ENCODE data around the gene ZNF462. TPM values are rescaled to one million over a fixed set of nuclear protein-coding genes. Genes with fewer than 3 reads are reported as not detected.

Gene ZNF462
- total and polyA plus RNA-seq, 2 of the 13 experiments (the other 11 are each of a cell fraction or from before 2014, with no cell fraction given) = not detected

DNA sequence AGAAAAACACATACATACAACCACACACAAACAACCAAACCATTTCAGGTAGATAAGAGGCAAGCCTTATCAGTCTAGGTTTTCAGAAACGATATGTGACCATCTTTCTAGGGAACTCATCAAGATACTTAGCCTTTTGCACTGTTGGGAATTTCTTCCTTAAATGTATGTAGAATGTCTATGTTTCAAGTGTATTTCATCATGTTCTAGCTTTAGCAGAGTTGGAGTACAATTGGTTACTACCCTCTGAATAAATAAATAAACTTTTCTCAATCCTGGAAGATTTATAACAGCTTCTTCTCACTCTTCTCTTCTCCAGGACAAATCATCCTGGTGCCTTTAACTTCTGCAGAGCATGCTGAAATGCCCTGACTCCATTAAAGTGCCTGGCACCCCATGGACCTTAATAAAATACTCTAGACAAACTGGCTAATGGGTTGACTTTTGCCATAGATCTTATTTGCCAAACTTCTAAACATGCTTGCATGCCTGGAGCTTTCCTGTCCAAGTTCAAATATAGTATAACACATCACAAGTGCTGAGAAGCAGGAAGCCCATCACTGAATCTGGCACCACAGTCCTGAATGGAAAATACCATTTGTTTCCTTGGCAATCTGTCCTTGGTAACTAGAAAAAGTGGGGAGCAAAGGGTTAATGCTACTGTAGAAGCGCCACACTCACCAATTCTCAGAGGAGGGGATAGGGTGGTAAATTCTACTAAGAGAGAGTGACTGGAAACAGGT is 33.1 kb upstream of the ZNF462 start (continued):
- TF ChIP-seq, protein P1, sequence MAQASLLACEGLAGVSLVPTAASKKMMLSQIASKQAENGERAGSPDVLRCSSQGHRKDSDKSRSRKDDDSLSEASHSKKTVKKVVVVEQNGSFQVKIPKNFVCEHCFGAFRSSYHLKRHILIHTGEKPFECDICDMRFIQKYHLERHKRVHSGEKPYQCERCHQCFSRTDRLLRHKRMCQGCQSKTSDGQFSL (CRISPR knock-in tag; IDR thresholded peaks at IDR 0.05) = no peak
- TF ChIP-seq, protein P2, sequence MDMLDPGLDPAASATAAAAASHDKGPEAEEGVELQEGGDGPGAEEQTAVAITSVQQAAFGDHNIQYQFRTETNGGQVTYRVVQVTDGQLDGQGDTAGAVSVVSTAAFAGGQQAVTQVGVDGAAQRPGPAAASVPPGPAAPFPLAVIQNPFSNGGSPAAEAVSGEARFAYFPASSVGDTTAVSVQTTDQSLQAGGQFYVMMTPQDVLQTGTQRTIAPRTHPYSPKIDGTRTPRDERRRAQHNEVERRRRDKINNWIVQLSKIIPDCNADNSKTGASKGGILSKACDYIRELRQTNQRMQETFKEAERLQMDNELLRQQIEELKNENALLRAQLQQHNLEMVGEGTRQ (IDR thresholded peaks at IDR 0.05; ENCODE audit: low read depth, low read length) = no peak
- TF ChIP-seq, protein P2 (CRISPR knock-in tag; IDR thresholded peaks at IDR 0.05; ENCODE audit: borderline replicate concordance) = no peak

DNA sequence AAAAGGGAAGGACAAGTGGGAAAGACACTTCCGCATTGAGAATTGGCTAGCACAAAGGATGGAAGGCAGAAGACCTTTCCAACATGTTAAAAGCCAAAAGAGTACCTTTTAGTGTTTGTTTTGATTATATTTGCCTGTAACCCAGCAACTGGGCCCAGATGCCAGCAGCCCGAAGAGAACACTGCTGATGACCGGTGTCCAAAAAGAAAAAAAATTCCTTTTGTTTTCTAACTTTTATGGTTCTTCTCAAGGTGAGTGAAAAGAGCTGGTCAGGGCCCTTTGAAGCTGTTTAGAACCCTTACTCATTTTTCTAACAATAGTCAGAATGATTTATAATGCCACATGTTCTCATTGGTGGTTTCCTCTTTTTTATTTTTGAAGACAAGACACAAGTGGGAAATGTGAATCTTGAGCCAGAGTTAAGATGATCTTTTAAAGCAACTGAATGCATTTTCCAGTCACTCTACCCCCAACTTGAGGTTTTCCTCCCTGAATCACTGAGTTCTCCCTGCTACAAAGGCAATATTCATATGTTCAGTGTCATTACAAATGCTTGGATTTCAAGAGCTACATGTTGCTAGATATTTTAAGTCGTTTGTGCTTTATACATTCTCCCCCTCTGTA is 32.3 kb upstream of the ZNF462 start:
- no peaks in the 10 kb centered on the region for H4K20me1 ChIP-seq (ENCODE audit: insufficient read depth, low read length)
- intact Hi-C loops (cut with micrococcal nuclease; ENCODE audit: unreplicated experiment) = no loop called here
- DNase-seq (ENCODE audit: low spot score) (no peak), FAIRE-seq (no peak), ATAC-seq (no peak)
- H3K9ac ChIP-seq (ENCODE audit: insufficient read depth, low read depth, low read length) = no peak overlapping the region
- no peaks in the 10 kb centered on the region for H3K4me1 ChIP-seq (ENCODE audit: insufficient read depth, low read length)
- no peaks in the 10 kb centered on the region for H3K79me2 ChIP-seq (ENCODE audit: insufficient read depth, low read length)
- no peaks in the 10 kb centered on the region for H3K36me3 ChIP-seq (replicated peaks in 1 of 2; ENCODE audit: control insufficient read depth in 1 of 2, insufficient read depth in 2 of 2, low read length in 2 of 2)
- no peak overlapping the region for H3K4me2 ChIP-seq (ENCODE audit: low read depth, low read length)
- CTCF ChIA-PET (ENCODE audit: low intra/inter-chr PET ratio, low total read pairs) = no interaction called here
- no peaks in the 10 kb centered on the region for H3K9me3 ChIP-seq (ENCODE audit: low read length)
- H3K27me3 ChIP-seq (ENCODE audit: control insufficient read depth in 1 of 2, insufficient read depth in 2 of 2, low read length in 2 of 2) = no peaks in the 10 kb centered on the region
- BruUV-seq (replicated peaks) = no TSS peak
- WGBS (ENCODE audit: low lambda C conversion rate) = 12% methylated on average over 4 of the region's 4 CpGs
- H2AFZ ChIP-seq (ENCODE audit: low read length) = no peak overlapping the region
- POLR2A ChIA-PET = no interaction called here
- H3K4me3 ChIP-seq (replicated peaks in 1 of 3; ENCODE audit: insufficient read depth in 1 of 3, low read depth in 2 of 3, low read length in 3 of 3) = no peak overlapping the region
- no peak overlapping the region for H3K27ac ChIP-seq (ENCODE audit: extremely low read length, insufficient read depth, low read length)
- in situ Hi-C loops (cut with HindIII; ENCODE audit: extremely low pct_ligation_motif_present, low pct_unique_long_range_greater_than_20kb) = no loop called here
- TF ChIP-seq XBP1 (CRISPR knock-in tag; IDR thresholded peaks at IDR 0.05) (no peak), GTF3A (CRISPR knock-in tag; conservative IDR thresholded peaks at IDR 0.05) (no peak), KLF15 (CRISPR knock-in tag; IDR thresholded peaks at IDR 0.05; ENCODE audit: borderline replicate concordance) (no peak), ZNF652 (CRISPR knock-in tag; IDR thresholded peaks at IDR 0.05; ENCODE audit: borderline replicate concordance, low read depth) (no peak), KMT2B (CRISPR knock-in tag; IDR thresholded peaks at IDR 0.05) (no peak), HNF4G (IDR thresholded peaks at IDR 0.05; ENCODE audit: borderline replicate concordance, low read depth, low read length) (no peak), HNF4G (CRISPR knock-in tag; IDR thresholded peaks at IDR 0.05; ENCODE audit: borderline replicate concordance, low read depth) (no peak), FOSL1 (CRISPR knock-in tag; IDR thresholded peaks at IDR 0.05; ENCODE audit: borderline replicate concordance) (no peak), MTA1 (CRISPR knock-in tag; IDR thresholded peaks at IDR 0.05; ENCODE audit: borderline replicate concordance) (no peak), ZNF264 (CRISPR knock-in tag; IDR thresholded peaks at IDR 0.05) (no peak), SP4 (CRISPR knock-in tag; IDR thresholded peaks at IDR 0.05) (no peak), AKAP8 (CRISPR knock-in tag; IDR thresholded peaks at IDR 0.05) (no peak), POGZ (CRISPR knock-in tag; IDR thresholded peaks at IDR 0.05) (no peak), MIER2 (CRISPR knock-in tag; IDR thresholded peaks at IDR 0.05) (no peak), ARNTL (CRISPR knock-in tag; IDR thresholded peaks at IDR 0.05) (no peak), POLR2G (IDR thresholded peaks at IDR 0.05; ENCODE audit: low read depth, low read length) (no peak)
- TF ChIP-seq, protein P3, sequence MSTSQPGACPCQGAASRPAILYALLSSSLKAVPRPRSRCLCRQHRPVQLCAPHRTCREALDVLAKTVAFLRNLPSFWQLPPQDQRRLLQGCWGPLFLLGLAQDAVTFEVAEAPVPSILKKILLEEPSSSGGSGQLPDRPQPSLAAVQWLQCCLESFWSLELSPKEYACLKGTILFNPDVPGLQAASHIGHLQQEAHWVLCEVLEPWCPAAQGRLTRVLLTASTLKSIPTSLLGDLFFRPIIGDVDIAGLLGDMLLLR (CRISPR knock-in tag; IDR thresholded peaks at IDR 0.05) = no peak
- TF ChIP-seq, protein P4, sequence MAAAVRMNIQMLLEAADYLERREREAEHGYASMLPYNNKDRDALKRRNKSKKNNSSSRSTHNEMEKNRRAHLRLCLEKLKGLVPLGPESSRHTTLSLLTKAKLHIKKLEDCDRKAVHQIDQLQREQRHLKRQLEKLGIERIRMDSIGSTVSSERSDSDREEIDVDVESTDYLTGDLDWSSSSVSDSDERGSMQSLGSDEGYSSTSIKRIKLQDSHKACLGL (CRISPR knock-in tag; IDR thresholded peaks at IDR 0.05) = no peak
